Measurements from ENCODE around the gene SERHL2.
"Not testable (repeated sequence)": the region's sequence is repeated elsewhere in the genome, so short reads cannot be mapped to it uniquely, and the experiment has no call there.

Gene SERHL2

GRCh38 chr22:42536166-42536565, 17.6 kb upstream of the SERHL2 start:
- DNase-seq, result no peak

- not testable (repeated sequence) for DNase-seq
Observed at GRCh38 chr22:42536634-42537033, 17.1 kb upstream of the SERHL2 start.

- not testable (repeated sequence) for DNase-seq
Observed at GRCh38 chr22:42537199-42537831, 16.4 kb upstream of the SERHL2 start.

- DNase-seq, result not testable (repeated sequence)
Observed at GRCh38 chr22:42539236-42539771, 14.5 kb upstream of the SERHL2 start.

GRCh38 chr22:42544686-42545085, 9.1 kb upstream of the SERHL2 start:
- no peak for DNase-seq

GRCh38 chr22:42547562-42547961, 6.2 kb upstream of the SERHL2 start:
- DNase-seq, result no peak

- not testable (repeated sequence) for DNase-seq
Observed at GRCh38 chr22:42548126-42548525, 5.6 kb upstream of the SERHL2 start.

GRCh38 chr22:42548597-42549330, 5.0 kb upstream of the SERHL2 start:
- DNase-seq, result no peak

- DNase-seq, result no peak
Observed at GRCh38 chr22:42549331-42550060, 4.3 kb upstream of the SERHL2 start.

- DNase-seq, result not testable (repeated sequence)
Observed at GRCh38 chr22:42552294-42552647, 1.5 kb upstream of the SERHL2 start.

GRCh38 chr22:42560381-42560780, 6.6 kb downstream of the SERHL2 start:
- no peak for DNase-seq

- DNase-seq, result peak; percentile 13
Observed at GRCh38 chr22:42560781-42561180, 7.0 kb downstream of the SERHL2 start.

GRCh38 chr22:42561856-42562255, 8.1 kb downstream of the SERHL2 start:
- DNase-seq, result no peak

GRCh38 chr22:42562279-42562678, 8.5 kb downstream of the SERHL2 start:
- DNase-seq, result peak; percentile 17

GRCh38 chr22:42562684-42563083, 8.9 kb downstream of the SERHL2 start:
- DNase-seq, result no peak

GRCh38 chr22:42563943-42564342, 10.2 kb downstream of the SERHL2 start:
- DNase-seq, result not testable (repeated sequence)

- DNase-seq, result no peak
Observed at GRCh38 chr22:42564699-42565098, 10.9 kb downstream of the SERHL2 start.

GRCh38 chr22:42565956-42566355, 12.2 kb downstream of the SERHL2 start:
- no peak for DNase-seq

- DNase-seq, result not testable (repeated sequence)
Observed at GRCh38 chr22:42567950-42568349, 14.2 kb downstream of the SERHL2 start.

GRCh38 chr22:42570580-42570979, 16.8 kb downstream of the SERHL2 start:
- not testable (repeated sequence) for DNase-seq

- DNase-seq, result not testable (repeated sequence)
Observed at GRCh38 chr22:42571068-42571467, 17.3 kb downstream of the SERHL2 start.

- DNase-seq, result not testable (repeated sequence)
Observed at GRCh38 chr22:42574046-42574445, 20.3 kb downstream of the SERHL2 start.

GRCh38 chr22:42574468-42574867, 20.7 kb downstream of the SERHL2 start:
- DNase-seq, result not testable (repeated sequence)
